ENCODE measurements around the gene INF2.

The INF2 gene

GRCh38 chr14:104739026-104739425, 49.6 kb downstream of the INF2 start:
- Histone ChIP-seq H3K27ac (no peak overlapping the region), H3K4me3 (IDR thresholded peaks at IDR 0.05; ENCODE audit: insufficient read depth, low read depth, low read length) (no peak overlapping the region), H3K27me3 (ENCODE audit: insufficient read depth, low read depth) (peaks cover 43% of the 10 kb centered on the region), H3K9ac (no peak overlapping the region), H3K36me3 (ENCODE audit: insufficient read depth) (no peaks in the 10 kb centered on the region), H3K4me1 (ENCODE audit: low read depth, poor library complexity, severe bottlenecking) (no peaks in the 10 kb centered on the region), H4K20me1 (ENCODE audit: insufficient read depth) (no peaks in the 10 kb centered on the region), H3K79me2 (ENCODE audit: insufficient read depth, low read depth) (no peaks in the 10 kb centered on the region), H2AFZ (ENCODE audit: low read depth) (no peak overlapping the region), H3K4me2 (no peak overlapping the region)
- TF ChIP-seq, protein P1, sequence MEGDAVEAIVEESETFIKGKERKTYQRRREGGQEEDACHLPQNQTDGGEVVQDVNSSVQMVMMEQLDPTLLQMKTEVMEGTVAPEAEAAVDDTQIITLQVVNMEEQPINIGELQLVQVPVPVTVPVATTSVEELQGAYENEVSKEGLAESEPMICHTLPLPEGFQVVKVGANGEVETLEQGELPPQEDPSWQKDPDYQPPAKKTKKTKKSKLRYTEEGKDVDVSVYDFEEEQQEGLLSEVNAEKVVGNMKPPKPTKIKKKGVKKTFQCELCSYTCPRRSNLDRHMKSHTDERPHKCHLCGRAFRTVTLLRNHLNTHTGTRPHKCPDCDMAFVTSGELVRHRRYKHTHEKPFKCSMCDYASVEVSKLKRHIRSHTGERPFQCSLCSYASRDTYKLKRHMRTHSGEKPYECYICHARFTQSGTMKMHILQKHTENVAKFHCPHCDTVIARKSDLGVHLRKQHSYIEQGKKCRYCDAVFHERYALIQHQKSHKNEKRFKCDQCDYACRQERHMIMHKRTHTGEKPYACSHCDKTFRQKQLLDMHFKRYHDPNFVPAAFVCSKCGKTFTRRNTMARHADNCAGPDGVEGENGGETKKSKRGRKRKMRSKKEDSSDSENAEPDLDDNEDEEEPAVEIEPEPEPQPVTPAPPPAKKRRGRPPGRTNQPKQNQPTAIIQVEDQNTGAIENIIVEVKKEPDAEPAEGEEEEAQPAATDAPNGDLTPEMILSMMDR (conservative IDR thresholded peaks at IDR 0.05; ENCODE audit: low read depth, low read length), result no peak

- TF ChIP-seq, protein P1 (conservative IDR thresholded peaks at IDR 0.05; ENCODE audit: low read depth, low read length), result no peak
- no peak overlapping the region for H2AFZ ChIP-seq (ENCODE audit: low read depth)
- no peak overlapping the region for H3K4me3 ChIP-seq (IDR thresholded peaks at IDR 0.05; ENCODE audit: insufficient read depth, low read depth, low read length)
- no peaks in the 10 kb centered on the region for H4K20me1 ChIP-seq (ENCODE audit: insufficient read depth)
- H3K9ac ChIP-seq, result no peak overlapping the region
- H3K27ac ChIP-seq, result no peak overlapping the region
- no peaks in the 10 kb centered on the region for H3K36me3 ChIP-seq (ENCODE audit: insufficient read depth)
- no peaks in the 10 kb centered on the region for H3K79me2 ChIP-seq (ENCODE audit: insufficient read depth, low read depth)
- no peaks in the 10 kb centered on the region for H3K4me1 ChIP-seq (ENCODE audit: low read depth, poor library complexity, severe bottlenecking)
- H3K4me2 ChIP-seq, result no peak overlapping the region
- peaks cover 38% of the 10 kb centered on the region for H3K27me3 ChIP-seq (ENCODE audit: insufficient read depth, low read depth)
Observed at GRCh38 chr14:104739546-104740516, 50.4 kb downstream of the INF2 start.

GRCh38 chr14:104741108-104741802, 51.8 kb downstream of the INF2 start:
- TF ChIP-seq, protein P1 (conservative IDR thresholded peaks at IDR 0.05; ENCODE audit: low read depth, low read length), result no peak
- H4K20me1 ChIP-seq (ENCODE audit: insufficient read depth), result no peaks in the 10 kb centered on the region

GRCh38 chr14:104741803-104742251, 52.4 kb downstream of the INF2 start:
- Histone ChIP-seq H3K27ac (no peak overlapping the region), H3K36me3 (ENCODE audit: insufficient read depth) (no peaks in the 10 kb centered on the region), H3K4me3 (IDR thresholded peaks at IDR 0.05; ENCODE audit: insufficient read depth, low read depth, low read length) (no peak overlapping the region), H3K4me1 (ENCODE audit: low read depth, poor library complexity, severe bottlenecking) (no peaks in the 10 kb centered on the region), H3K9ac (no peak overlapping the region), H4K20me1 (ENCODE audit: insufficient read depth) (no peaks in the 10 kb centered on the region), H2AFZ (ENCODE audit: low read depth) (no peak overlapping the region), H3K79me2 (ENCODE audit: insufficient read depth, low read depth) (no peaks in the 10 kb centered on the region), H3K4me2 (no peak overlapping the region), H3K27me3 (ENCODE audit: insufficient read depth, low read depth) (peaks cover 38% of the 10 kb centered on the region)
- TF ChIP-seq, protein P1 (conservative IDR thresholded peaks at IDR 0.05; ENCODE audit: low read depth, low read length), result no peak

More at GRCh38 chr14:104741108-104741802, 51.8 kb downstream of the INF2 start:
- H3K36me3 ChIP-seq (ENCODE audit: insufficient read depth), result no peaks in the 10 kb centered on the region
- H3K79me2 ChIP-seq (ENCODE audit: insufficient read depth, low read depth), result no peaks in the 10 kb centered on the region
- H3K9ac ChIP-seq, result no peak overlapping the region
- no peak overlapping the region for H3K4me2 ChIP-seq
- no peaks in the 10 kb centered on the region for H3K4me1 ChIP-seq (ENCODE audit: low read depth, poor library complexity, severe bottlenecking)
- no peak overlapping the region for H3K27ac ChIP-seq
- H3K27me3 ChIP-seq (ENCODE audit: insufficient read depth, low read depth), result peaks cover 38% of the 10 kb centered on the region
- H3K4me3 ChIP-seq (IDR thresholded peaks at IDR 0.05; ENCODE audit: insufficient read depth, low read depth, low read length), result no peak overlapping the region
- no peak overlapping the region for H2AFZ ChIP-seq (ENCODE audit: low read depth)
